GM19463 (cell line): Measurements from ENCODE around the gene EGFLAM.
A peak's percentile ranks its signal among the peaks of the same experiment; 100 is the strongest.

Experiments used
- ATAC-seq: cut with Tn5 transposase; IDR thresholded peaks from one replicate; pipeline ENCODE4 v1.9.1; 2021; ENCODE audit warnings: mild to moderate bottlenecking, moderate library complexity; ENCODE audit not compliant: unreplicated experiment

Gene EGFLAM

GRCh38 chr5:38445374-38446028 is 187.1 kb downstream of the EGFLAM start:
- ATAC-seq = no peak

DNA sequence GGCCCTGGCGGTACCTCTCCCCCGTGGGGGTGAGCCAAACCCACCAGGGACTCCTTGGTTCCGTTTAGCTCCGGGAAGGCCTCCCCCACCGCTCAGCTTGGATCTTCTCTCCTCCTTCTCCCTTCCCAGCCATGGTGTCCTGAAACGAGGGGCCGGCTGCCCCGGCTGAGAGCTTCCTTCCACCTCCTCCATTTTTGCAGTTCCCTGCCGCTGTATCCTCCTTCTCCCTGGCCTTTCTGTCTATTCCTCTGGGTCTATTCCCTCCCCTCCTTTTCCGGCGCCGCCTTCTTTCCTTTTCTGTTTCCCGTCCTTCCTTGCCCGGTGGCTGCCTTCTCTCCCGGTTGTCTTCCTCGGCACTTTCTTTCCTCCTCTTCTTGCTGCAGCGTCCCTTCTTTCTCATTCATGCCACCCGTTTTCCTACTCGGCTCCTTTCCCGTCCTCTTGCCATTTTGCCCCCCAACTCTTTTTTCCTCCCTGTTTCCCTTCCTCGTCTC is 187.7 kb downstream of the EGFLAM start:
- ATAC-seq = no peak

DNA sequence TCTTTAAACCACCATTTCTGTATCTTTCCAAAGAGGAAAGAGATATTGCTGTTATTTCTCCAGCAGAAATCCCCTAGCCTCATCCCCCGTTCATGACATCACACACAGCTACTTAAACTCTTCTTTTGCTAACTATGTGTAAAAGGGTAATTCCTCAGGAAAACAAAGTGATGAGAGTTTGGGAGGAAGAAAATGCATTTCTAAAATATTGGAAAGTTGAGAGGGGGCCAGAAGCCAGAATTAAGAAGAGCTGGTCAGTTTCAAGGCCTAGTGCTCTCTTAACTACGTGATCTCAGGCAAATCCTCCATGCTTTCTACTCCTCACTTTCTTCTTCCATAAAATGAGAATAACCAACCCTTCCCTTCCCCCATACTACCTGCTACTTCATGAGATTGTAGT is 188.7 kb downstream of the EGFLAM start:
- no peak for ATAC-seq

DNA sequence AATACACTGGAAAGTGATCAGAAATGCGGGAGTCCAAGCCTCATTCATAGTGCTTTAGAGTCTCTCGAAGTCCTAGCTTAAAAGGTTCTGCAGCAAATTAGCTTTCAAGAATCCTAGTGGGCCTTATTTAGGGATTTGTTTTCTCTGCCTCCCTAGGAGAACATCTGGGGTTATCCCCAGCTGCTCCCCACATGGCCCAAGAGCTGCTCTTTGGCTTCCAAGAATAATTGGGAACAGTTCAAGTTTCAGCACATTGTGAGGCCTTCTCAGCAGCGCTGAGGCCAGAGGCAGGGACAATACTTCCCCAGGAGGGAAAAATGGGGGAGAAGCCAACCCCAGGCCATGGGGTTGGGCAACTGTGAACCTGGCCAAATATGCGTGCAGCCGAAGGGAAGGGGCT is 189.4 kb downstream of the EGFLAM start:
- ATAC-seq = no peak

GRCh38 chr5:38448568-38449350 is 190.4 kb downstream of the EGFLAM start:
- ATAC-seq = no peak

GRCh38 chr5:38450627-38451026 is 192.3 kb downstream of the EGFLAM start:
- ATAC-seq = no peak

GRCh38 chr5:38451074-38451725 is 192.8 kb downstream of the EGFLAM start:
- ATAC-seq = no peak

- no peak for ATAC-seq
These were observed 193.8 kb downstream of the EGFLAM start for GRCh38 chr5:38452201-38452600.

- ATAC-seq = peak; percentile 96
These were observed 195.1 kb downstream of the EGFLAM start for GRCh38 chr5:38453506-38453905.

DNA sequence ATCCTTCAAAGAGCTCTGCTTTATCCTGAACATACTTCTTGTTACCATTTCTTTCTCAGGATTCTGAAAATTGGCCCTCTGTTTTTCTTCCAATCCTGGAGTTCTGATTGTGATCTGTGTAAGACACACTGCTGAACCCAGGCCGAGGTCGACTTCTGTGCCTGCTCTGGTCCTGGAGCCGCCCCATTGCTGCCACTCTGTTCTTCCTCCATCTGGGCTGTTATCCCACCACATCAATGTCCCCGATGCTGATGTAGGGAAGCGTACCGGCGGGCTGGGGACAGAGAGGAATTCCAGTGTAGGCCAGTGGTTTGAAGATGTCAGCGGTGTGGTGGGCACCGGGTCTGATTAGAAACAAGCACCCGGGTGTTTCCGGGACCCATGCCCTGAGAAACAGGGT is 195.6 kb downstream of the EGFLAM start:
- no peak for ATAC-seq

DNA sequence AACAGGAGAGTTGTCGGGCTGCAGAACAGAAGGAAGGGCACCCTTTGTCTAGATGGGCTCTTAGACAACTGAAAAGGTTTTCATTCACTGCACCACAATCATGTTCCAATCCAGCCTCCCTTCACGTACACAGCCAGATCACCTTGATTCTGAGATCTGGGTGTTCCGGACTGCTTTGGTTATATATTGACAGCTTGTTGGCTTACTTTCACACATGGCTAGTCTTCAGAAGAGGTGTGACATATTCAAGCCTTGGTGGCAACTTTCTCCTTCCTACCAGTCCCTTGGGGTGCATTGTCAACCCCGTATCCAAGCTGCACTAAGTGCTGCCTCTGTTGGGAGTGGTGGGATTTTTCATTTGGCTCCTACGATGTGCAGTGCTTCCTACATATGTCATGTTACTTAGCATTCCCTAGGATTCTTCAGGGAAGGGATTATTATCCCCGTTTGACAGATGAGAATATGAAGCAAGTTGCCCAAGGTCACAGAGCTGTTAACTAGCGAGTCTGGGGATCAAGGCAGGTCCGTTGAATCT is 197.5 kb downstream of the EGFLAM start:
- ATAC-seq = peak; percentile 43

GRCh38 chr5:38456657-38457399 is 198.5 kb downstream of the EGFLAM start:
- ATAC-seq = no peak

DNA sequence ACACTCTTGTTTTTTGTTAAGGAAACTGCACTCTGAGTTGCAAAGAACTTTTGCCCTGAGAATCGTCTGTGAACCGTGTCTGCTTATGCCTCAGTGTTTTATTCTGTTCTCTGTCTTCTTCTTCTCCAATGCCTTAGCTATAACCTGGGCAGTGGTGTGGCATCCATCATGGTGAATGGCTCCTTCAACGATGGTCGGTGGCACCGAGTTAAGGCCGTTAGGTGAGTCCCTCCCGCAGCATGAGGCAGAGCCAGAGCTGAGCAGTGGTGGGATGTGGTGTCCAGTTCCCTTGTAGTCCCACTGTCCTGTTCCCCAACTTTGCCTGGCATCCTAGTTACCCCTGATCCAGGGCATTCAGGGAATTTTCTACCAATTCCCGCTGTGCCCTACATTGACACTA is 199.8 kb downstream of the EGFLAM start:
- ATAC-seq = no peak

DNA sequence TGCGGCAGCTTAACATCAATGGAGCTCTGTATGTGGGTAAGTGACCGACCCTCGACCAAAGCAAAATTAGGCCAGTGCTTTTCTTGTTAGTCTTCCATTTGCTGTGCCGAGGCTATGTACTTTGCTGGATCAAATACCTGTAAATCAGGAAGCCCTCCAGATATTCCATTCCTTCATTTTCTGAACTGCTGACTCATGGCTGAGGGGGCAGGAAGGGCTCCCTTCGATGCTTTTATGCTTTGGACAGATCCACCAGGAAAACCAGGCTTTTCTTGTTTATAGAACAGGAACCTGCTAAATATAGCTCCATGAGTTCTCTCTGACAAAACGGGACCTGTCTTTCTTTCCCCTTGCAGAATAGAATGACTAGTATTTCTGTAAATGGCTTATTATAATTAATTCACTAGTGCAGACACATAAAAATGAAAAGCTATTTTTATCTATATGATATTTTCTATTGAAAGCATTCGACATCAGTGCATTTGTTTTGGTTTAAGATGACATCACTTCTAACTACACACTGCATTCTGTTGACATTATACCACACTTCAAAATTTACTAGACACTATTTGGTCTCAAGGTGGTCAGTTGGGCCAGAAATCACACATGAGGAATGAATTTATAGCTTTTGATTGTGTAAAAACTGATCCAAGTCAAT is 204.7 kb downstream of the EGFLAM start:
- no peak for ATAC-seq

DNA sequence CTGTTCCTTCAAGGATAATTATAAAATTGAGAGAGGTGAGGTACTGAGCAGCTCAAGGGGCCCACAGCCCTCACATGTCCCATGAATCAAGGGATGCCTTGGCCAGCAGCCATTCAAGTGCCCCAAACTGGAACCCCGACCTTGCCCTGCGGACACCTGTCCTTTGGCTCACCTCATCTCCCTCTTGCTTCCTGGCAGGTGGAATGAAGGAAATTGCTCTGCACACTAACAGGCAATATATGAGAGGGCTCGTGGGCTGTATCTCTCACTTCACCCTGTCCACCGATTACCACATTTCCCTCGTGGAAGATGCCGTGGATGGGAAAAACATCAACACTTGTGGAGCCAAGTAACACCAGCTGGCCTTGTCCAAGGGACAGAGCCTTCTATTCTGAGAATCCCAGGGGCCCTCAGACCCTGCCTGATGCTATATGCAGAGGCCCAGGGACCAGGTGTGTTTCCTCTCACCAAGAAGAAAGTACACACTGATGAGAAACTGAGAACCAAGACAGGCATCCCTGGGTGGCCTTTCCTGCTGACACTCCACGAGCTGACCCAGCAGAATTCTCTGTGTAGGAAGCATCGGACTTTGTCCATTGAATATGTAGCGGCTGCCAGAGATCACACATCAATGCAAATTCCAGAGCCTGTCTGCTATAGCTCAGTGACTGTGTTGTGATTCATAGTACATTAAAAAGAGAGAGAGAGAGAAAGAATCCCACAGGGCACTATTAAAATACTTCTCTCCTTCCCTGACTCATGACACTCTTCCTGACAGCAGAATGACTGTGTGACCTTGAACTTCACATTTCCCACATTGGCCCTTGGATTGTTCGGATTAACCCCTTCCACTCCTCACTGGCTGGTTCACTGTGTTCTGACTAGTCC is 205.5 kb downstream of the EGFLAM start:
- ATAC-seq = no peak

GRCh38 chr5:38465061-38465460 is 206.7 kb downstream of the EGFLAM start:
- no peak for ATAC-seq

GRCh38 chr5:38465702-38466423 is 207.5 kb downstream of the EGFLAM start:
- no peak for ATAC-seq

- ATAC-seq = no peak
These were observed 208.2 kb downstream of the EGFLAM start for GRCh38 chr5:38466424-38467189.
